Measurements from ENCODE around the gene ERICH3.

GRCh38 chr1:74637296-74637695 lies 36.3 kb downstream of the ERICH3 start:
- TF ChIP-seq POLR2A (IDR thresholded peaks at IDR 0.05; ENCODE audit: low read depth, low read length) (no peak), TAF1 (IDR thresholded peaks at IDR 0.05; ENCODE audit: borderline replicate concordance, low read depth, low read length) (no peak)

Measured in GM12892 (cell line).